Stimulated activated CD8-positive, alpha-beta memory T cell treated with anti-CD3 and anti-CD28 coated beads, Interleukin-7, amount 100 ng/mL, for 48 hours (primary cell): Measurements from ENCODE around the gene GLP2R.

Experiments used
- DNase-seq, 2 donors: peaks; one replicate each; pipeline ENCODE4 v3.0.0-alpha.2; 2020; ENCODE audit warnings: low read depth in 1 of 2; ENCODE audit errors: extremely low read depth in 1 of 2

GLP2R gene

GRCh38 chr17:9811537-9811936, 14.2 kb upstream of the GLP2R start:
- DNase-seq, result no peak

GRCh38 chr17:9813166-9813565, 12.6 kb upstream of the GLP2R start:
- DNase-seq, result no peak

- DNase-seq, result no peak
These were observed 11.3 kb upstream of the GLP2R start for GRCh38 chr17:9814337-9814945.

GRCh38 chr17:9816472-9816871, 9.3 kb upstream of the GLP2R start:
- DNase-seq, result no peak

- DNase-seq, result no peak
These were observed 8.6 kb upstream of the GLP2R start for GRCh38 chr17:9817086-9817485.

- no peak for DNase-seq
These were observed 7.0 kb upstream of the GLP2R start for GRCh38 chr17:9818760-9819159.

GRCh38 chr17:9820448-9820847, 5.3 kb upstream of the GLP2R start:
- DNase-seq, result no peak

- no peak for DNase-seq
These were observed 3.8 kb upstream of the GLP2R start, which contains the start of gene GSG1L2 for GRCh38 chr17:9821921-9822320. GSG1L2 (minus strand) TSS chr17:9822079; CDS start chr17:9822071, 8 bp downstream.

- no peak for DNase-seq
These were observed 1.6 kb upstream of the GLP2R start for GRCh38 chr17:9824094-9824493.

- no peak for DNase-seq
These were observed 856 bp upstream of the GLP2R start for GRCh38 chr17:9824797-9825338.

GRCh38 chr17:9828296-9829295, 2.9 kb downstream of the GLP2R start:
- DNase-seq, result no peak

GRCh38 chr17:9829343-9829742, 3.6 kb downstream of the GLP2R start:
- no peak for DNase-seq

GRCh38 chr17:9830711-9831110, 5.0 kb downstream of the GLP2R start:
- no peak for DNase-seq

- no peak for DNase-seq
These were observed 8.2 kb downstream of the GLP2R start for GRCh38 chr17:9833922-9834321.

- no peak for DNase-seq
These were observed 12.1 kb downstream of the GLP2R start for GRCh38 chr17:9837551-9838471.

- no peak for DNase-seq
These were observed 13.7 kb downstream of the GLP2R start for GRCh38 chr17:9839433-9839832.

GRCh38 chr17:9842057-9842758, 16.5 kb downstream of the GLP2R start:
- DNase-seq, result no peak

- no peak for DNase-seq
These were observed 17.7 kb downstream of the GLP2R start for GRCh38 chr17:9843152-9844010.

- no peak for DNase-seq
These were observed 18.4 kb downstream of the GLP2R start for GRCh38 chr17:9844153-9844552.
